Measurements from ENCODE around the gene GRB10.
A peak's percentile ranks its signal among the peaks of the same experiment; 100 is the strongest.

The GRB10 gene

DNA sequence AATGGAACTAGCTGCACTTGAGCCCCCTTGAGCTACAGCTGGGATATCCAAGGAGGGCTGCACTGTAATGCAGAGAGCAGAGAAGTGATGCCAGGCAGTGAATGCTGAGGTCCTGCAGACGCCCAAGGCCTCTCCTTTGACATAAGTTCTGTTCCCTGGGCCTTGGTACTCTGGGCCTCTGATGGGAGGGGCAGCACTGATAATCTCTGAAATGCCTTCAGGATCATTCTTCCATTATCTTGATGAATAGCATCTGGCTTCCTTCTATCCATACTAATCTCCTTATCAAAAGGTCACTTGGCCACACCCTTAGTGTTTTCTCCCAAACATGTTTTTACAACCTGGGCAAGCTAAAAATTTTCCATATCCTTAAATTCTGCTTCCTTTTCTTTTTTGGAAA is 6.9 kb downstream of the GRB10 start:
- no peak for DNase-seq

- DNase-seq: no peak
Observed at GRCh38 chr7:50775231-50775630, 7.5 kb downstream of the GRB10 start.

GRCh38 chr7:50774319-50774718 is 8.4 kb downstream of the GRB10 start:
- DNase-seq: no peak

DNA sequence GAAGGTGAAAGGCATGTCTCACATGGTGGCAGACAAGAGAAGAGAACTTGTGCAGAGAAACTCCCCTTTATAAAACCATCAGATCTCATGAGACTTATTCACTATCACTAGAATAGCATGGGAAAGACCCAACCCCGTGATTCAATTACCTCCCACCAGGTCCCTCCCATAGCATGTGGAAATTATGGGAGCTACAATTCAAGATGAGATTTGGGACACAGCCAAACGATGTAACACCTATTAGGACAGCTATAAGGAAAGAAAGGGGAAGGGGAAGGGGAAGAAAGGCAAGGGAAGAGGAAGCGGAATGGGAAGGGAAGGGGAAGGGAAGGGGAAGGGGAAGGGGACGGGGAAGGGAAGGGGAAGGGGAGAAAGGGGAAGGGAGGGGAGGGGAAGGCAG is 9.6 kb downstream of the GRB10 start:
- peak; percentile 55 for DNase-seq

DNA sequence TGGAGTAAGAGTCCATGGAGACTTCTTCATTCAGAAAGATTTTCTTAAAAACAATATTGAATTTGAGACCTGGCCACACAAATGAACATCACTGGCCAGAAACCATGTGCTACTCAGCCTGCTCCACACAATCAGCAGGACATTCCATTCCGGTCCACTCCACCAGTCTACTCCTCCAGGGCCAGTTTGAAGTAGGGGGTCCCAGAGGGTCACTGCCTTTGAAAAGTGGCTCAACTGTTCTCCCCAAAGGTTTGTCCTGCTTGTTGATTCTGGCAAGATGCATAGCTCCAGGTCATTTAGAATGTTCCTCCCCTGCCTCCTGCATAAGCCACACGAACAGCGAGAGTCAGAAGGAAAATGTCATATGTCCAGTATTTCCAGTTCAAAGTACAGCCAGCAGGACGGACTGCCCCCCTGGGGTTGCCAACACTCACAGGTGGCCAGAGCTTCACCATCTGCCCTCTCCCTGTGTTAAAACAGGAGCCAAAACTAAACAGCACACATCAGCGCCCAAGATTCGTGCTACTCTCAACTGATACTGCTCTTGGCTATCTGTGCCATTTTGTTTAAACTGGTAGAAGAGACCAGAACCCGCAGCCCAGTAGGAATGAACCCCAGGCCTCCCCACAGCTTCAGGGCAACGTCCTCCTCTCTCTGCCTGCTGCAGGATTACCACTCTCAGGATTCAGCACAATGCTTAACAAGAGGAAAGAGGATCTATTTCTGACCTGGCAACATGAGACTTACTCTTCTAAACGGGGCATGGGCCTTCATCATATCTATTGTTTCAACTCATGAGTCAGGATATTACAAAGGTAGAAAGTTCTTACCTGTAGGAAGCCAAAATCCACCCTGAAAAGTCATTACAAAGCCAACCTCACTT is 11.3 kb downstream of the GRB10 start:
- no peak for DNase-seq

GRCh38 chr7:50768485-50769474 is 13.9 kb downstream of the GRB10 start:
- no peak for DNase-seq

DNA sequence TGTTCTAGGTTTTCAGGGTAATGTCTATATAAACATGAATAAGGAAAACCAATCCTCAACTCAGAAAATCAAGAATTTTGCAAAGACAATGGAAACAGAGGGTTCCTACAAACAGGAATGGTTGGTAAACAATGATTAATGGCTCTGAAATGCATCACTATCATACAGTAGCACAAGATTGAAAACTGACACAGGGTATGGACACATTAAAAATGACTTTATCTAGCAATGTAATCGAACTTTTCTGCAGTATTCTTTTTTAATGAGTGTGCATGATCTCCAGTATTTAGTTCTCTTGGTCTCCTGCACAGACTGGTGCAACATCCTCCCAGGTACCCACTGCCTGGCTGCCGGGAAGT is 15.9 kb downstream of the GRB10 start:
- no peak for DNase-seq

DNA sequence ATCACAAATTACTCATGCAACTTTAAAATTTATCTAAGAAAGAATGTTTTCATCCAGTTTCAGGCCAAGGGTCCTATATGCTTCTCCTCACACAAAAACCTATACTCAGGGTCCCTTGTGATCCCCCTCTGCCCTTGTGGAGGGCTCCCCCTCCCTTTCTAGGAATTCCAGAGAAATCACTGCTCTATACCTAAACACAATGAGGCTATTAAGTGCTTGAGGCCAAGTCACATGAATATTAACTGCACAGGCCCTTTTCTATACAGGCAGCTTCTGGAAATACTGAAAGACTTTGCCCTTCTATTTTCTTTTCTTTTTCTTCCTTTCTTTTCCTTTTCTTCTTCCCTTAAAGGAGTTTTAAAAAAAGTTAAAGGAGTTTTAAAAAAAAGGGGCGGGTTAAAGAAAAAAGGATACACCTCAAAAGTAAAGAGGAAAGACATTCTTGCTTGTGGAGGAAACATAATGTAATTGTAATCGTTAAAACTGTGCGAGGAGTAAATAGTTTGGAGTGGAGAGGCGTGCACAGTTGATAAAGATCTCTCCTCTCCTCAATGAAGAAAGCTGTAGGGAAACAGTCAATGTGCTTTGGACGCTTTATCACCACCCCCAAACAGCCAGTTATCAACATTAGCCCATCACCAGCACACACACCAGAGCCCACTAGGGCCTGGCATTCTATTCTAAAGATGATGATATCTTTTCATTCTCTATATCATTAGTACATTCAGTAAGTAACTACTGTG is 16.4 kb downstream of the GRB10 start:
- DNase-seq: no peak

DNA sequence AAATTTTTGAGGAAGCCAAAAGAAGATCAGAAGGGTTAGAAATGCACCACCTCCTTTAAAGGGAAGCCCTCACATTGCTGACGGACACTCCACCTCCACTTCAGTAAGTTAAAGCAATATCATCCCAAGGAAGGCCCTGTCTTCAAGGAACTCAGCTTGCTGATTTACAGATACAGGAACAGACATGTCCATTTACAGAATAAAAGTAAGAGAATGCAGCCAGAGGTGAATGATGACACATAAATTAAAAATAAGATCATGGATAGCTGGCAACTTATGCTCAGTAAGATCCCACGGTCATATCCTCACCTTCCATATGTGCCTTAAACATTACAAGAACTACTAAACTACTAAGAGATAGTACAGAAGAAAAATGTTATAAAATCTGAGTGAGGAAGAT is 20.4 kb downstream of the GRB10 start:
- no peak for DNase-seq

DNA sequence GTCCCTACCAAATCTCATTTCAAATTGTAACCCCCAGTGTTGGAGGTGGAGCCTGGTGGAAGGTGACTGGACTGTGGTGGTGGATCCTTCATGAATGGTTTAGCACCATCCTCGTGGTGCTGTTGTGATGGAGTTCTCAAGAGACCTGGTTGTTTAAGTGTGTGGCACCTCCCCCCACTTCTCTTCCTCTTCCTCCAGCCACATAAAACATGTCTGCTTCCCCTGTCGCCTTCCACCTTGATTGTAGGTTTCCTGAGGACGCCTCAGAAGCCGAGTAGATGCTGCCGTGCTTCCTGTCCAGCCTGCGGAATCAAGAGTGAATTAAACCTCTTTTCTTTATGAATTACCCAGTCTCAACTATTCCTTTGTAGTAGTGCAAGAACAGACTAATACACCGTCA is 21.0 kb downstream of the GRB10 start:
- DNase-seq: no peak

DNA sequence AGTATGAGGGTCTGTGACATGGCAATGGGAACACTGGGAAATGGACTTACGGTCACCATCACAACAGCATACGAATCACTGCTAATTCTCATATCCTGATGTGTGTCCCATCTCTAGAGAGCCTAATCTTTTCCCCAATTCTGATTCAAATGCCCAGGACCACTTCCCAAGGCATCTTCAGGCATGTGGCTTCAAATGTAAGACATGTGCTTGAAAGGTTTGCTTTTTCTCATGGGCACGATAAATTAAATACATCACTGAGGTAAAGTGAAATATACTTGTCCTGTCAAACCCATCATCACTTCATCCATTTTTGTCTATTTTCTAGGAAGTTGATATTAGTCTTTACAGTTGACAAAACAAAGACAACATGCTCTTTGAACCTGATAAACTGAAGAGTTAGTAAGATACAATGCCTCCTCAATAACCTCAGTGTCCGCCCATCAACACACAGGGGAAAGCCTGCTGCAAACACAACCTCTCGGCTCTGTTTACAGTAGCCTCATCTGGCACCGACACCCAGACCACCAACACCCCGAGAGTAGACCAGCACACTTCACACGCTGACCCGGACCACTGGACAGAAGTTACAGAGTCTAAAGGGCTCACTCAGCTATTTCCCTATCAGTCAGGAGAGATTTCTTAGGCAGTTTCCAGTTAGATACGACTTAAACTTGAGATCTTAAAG is 24.8 kb downstream of the GRB10 start:
- no peak for DNase-seq

- no peak for DNase-seq
Observed at GRCh38 chr7:50756180-50756579, 26.5 kb downstream of the GRB10 start.

- DNase-seq: no peak
Observed at GRCh38 chr7:50754684-50755083, 28.0 kb downstream of the GRB10 start.

- no peak for DNase-seq
Observed at GRCh38 chr7:50754241-50754640, 28.5 kb downstream of the GRB10 start.

- no peak for DNase-seq
Observed at GRCh38 chr7:50752422-50752821, 30.3 kb downstream of the GRB10 start.

DNA sequence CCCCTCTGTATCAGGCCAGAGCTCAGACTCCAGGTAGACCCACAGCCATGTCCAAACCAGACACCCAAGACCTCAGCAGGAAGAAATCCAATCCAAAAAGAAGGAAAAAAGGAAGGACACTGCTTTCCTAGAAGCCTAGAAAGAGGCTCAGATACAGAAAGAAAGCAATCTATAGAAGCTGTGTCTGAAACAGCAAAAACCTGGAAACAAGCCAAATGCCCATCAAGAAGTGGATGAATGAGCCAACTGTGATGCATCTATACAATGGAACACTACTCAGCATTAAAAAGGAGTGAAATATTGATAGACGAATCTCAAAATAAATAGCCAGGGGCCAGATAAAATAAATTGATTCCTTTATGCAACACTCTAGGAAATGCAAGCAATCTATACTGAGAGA is 31.6 kb downstream of the GRB10 start:
- no peak for DNase-seq

GRCh38 chr7:50749896-50750295 is 32.8 kb downstream of the GRB10 start:
- DNase-seq: no peak

- no peak for DNase-seq
Observed at GRCh38 chr7:50748472-50748871, 34.2 kb downstream of the GRB10 start.

DNA sequence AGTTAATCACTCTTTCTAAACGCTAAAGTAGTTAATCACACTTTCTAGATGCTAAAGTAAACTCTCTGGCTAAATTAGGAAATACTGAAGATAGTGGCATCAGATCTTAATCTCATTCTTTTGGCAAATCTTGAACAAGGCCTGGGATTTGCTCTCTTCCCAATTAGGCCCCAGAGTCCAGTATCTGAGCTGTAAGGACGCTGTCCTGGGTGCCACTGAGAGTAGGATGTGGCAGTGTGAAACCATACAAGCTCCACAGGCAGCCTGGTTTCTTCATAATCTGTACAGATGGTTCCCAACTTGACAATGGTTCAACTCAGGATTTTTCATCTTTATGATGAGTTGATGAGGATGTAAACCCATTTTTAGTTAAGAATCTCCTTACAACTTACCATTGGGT is 36.9 kb downstream of the GRB10 start:
- no peak for DNase-seq

DNA sequence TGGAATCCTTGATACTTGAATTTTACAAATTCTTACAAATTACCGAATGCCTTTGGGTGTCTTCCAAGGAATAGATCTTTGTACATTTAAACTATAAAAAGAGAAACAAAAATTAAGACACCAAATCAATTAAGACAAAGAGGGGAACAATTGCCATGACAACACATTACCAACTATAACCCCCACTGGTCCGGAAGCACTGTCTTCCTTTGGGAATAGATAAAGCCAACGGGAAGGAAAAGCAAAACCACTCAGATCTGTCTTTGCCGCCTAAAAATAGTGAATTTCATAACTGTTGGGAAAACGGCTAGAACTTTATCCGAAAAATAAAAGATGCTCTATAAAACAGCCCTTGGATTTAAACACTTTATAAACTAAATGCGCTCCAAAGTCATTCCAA is 37.4 kb downstream of the GRB10 start:
- no peak for DNase-seq

- no peak for DNase-seq
Observed at GRCh38 chr7:50743893-50744292, 38.8 kb downstream of the GRB10 start.

DNA sequence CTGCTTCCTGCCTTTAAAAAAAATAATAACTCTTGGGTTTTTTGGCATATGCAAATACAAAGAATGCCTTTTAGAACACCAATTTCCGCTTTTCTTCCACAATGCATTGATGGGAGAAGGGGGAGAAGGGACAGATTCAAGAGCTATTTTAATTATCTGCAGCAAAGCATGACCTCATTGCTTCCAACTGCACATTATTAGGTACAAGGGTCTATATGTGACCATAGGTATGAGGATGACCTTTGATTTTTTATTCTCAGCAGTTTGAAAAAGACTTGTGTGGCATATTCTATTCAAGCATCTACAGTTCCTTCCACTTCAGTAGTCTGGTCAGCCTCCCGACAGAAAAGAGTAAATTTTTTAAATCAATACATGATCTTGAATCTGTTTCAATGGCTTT is 39.7 kb downstream of the GRB10 start:
- no peak for DNase-seq

DNA sequence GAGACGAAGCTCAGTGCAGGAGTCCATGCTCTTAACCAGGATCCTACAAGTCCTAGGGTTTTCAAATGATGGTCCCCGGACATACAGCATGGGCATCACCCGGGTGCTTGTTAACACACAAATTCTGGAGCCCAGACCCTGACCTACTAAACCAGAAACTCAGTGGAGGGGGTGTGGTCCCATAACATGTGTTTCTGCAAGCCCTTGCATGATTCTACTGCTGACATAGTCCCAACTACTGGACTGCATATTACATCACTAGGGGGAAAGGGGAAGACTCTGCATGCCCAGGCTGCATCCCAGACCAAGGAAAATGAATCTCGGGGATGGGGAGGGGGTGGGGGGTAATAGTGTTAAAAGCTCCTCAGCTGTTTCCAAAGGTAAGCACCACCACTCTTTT is 40.3 kb downstream of the GRB10 start:
- DNase-seq: no peak

Measured in inflammatory macrophage treated with lipopolysaccharide for 4 hours (primary cell).